Stomach (tissue), 9 donors: ENCODE data around the gene BRME1. TPM values are rescaled to one million over a fixed set of nuclear protein-coding genes. Genes with fewer than 3 reads are reported as not detected.

ENCODE experiments used
- DNase-seq, 2 donors: peaks; one replicate each; pipeline versions ENCODE4 v3.0.0 to v3.0.0-alpha.2; 2013 to 2019
- H3K27ac ChIP-seq, 5 donors: fragments of 200-600 bp in 4 of 5; sonication (generic) in 4 of 5; one replicate each; pipeline ENCODE4 v1.5.1; 2013 to 2019; ENCODE audit warnings: mild to moderate bottlenecking in 1 of 5, moderate library complexity in 1 of 5
- H3K27me3 ChIP-seq, 3 donors: fragments of 200-600 bp; sonication (generic); one replicate each; pipeline ENCODE4 v1.5.1; 2017 to 2019; ENCODE audit warnings: mixed run types in 1 of 3
- H3K36me3 ChIP-seq, 4 donors: fragments of 200-600 bp; sonication (generic); 1 replicate in 3 of 4; 2 replicates in 1 of 4; pipeline ENCODE4 v1.5.1; 2016 to 2019
- H3K4me1 ChIP-seq, 4 donors: fragments of 200-600 bp; sonication (generic); one replicate each; pipeline ENCODE4 v1.5.1; 2016 to 2019
- H3K4me3 ChIP-seq, 4 donors: fragments of 200-600 bp; sonication (generic) in 3 of 4; one replicate each; pipeline ENCODE4 v1.5.1; 2016 to 2019; ENCODE audit warnings: mild to moderate bottlenecking in 1 of 4
- H3K9me3 ChIP-seq, 4 donors: fragments of 200-600 bp; sonication (generic); one replicate each; pipeline ENCODE4 v1.5.1; 2016 to 2019
- CTCF ChIP-seq, 7 experiments: fragments of 450-650 bp in 4 of 7; fragments of 200-600 bp in 3 of 7; sonication (generic) in 3 of 7; IDR thresholded peaks; one replicate each; pipeline ENCODE4 v1.5.1; 2016 to 2019; ENCODE audit warnings: antibody characterized with exemption in 7 of 7, control low read depth in 2 of 7, mild to moderate bottlenecking in 1 of 7
- EP300 ChIP-seq: sonication (generic); formaldehyde crosslinking; IDR thresholded peaks from one replicate; pipeline ENCODE4 v1.6.1; 2017; ENCODE audit warnings: antibody characterized with exemption
- POLR2A ChIP-seq, 4 donors: fragments of 450-650 bp; IDR thresholded peaks; one replicate each; pipeline ENCODE4 v1.6.1; 2016; ENCODE audit warnings: antibody characterized with exemption in 4 of 4, control low read depth in 2 of 4, mild to moderate bottlenecking in 1 of 4, moderate library complexity in 1 of 4
- POLR2AphosphoS5 ChIP-seq, 3 donors: sonication (generic); formaldehyde crosslinking; IDR thresholded peaks; one replicate each; pipeline ENCODE4 v1.6.1; 2016; ENCODE audit warnings: antibody characterized with exemption in 3 of 3
- WGBS, 5 donors: extraction: QIAGEN DNeasy Blood & Tissue Kit in 3 of 5; methylation state at CpG; one replicate each; pipeline versions ENCODE4 v1.1.5 to v1.1.7; 2013 to 2018; 5-methylcytosine and 5-hydroxymethylcytosine counted together
- intact Hi-C: fragments of 100-400 bp; cut with DNase I; formaldehyde crosslinking; loops from one replicate; pipeline ENCODE4 v1.15.1; 2023; ENCODE audit warnings: low total_unique reads
- polyA plus RNA-seq, 3 donors: library from polyadenylated mRNA; stranded (reverse); fragments of 200-250 nt; gene quantifications; one replicate each; pipeline ENCODE4 v1.2.3, GENCODE V29; 2013
- total RNA-seq, 5 donors: library from RNA; depleted of rRNA; stranded (reverse); fragments of >200 nt; gene quantifications; one replicate each; pipeline versions ENCODE4 v1.1.0 to v1.2.3, GENCODE V29; 2014 to 2016
- donor health status: healthy with polysubstance abuse.
- donor health status: Bipolar disorder and iron deficiency.
- donor health status: healthy.

The BRME1 gene
- total and polyA plus RNA-seq, 8 donors = 0.87 to 14.3 (median 2.0) TPM; not detected in 1

DNA sequence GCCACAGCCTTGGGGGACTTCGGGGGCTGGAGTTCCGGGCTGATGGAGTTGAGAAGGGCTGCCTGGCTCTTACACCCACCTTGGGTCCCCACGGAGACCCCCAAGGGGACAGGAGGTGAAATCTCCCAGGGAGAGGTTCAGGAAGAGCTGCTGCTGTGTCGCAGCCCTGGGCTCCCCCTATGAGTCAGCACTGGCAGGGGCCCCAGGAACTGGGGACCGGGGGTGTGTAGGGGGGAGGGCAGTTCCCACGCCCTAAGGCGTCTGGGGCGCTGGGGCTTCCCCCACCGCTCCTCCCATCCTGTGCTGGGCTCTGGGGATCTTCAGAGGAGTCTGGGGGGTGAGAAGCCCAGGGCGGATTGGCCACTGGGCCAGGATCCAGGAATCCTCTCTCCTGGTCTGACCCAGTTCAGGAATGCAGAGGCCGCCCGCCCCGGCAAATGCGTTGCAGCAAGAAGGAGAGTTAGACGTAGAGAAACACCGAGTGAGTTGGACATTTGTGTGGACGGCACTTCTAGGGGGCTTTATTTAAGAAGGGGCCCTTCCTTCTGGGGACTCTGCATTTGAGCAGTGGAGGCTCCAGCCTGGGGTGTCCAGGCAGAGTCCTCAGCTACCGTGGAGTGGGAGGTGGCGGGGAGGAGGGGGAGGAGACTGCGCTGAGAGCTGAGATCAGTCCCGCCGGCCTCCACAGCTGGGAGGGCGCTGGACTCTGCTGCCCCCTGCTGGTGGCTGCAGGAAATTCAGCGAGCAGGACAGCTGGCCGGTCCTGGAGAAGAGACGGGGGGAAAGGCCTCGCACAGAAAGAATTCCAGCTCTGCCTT is 44.0 kb downstream of the BRME1 start:
- Histone ChIP-seq H3K4me1 (peaks cover 13 to 43% (median 36%) of the 10 kb centered on the region in 4 donors), H3K4me3 (peak overlapping the region; percentile 34 to 49 (median 44)), H3K27me3 (peaks cover 0 to 30% (median 9%) of the 10 kb centered on the region in 3 donors), H3K36me3 (no peaks in the 10 kb centered on the region), H3K9me3 (no peaks in the 10 kb centered on the region), H3K27ac (peak overlapping the region; percentile 78 to 91 (median 87))
- WGBS, 5 donors = 0 to 5% (median 1%) methylated on average over 19 to 27 of the region's 27 CpGs
- intact Hi-C loops = loop anchor here (5.0 to 10.0 kb wide), 2 partner anchors 80 to 267 kb away; no protein-coding TSS in a partner anchor
- peak; percentile 93 to 97 for DNase-seq
- no peak for TF ChIP-seq POLR2A (IDR thresholded peaks at IDR 0.05)
- TF ChIP-seq CTCF (IDR thresholded peaks at IDR 0.05) = peak in 6 of 7 experiments; percentile 98 to 100 (median 100)
- peak in 2 of 3 donors; percentile 34 to 79 for TF ChIP-seq POLR2AphosphoS5 (IDR thresholded peaks at IDR 0.05)
- no peak for TF ChIP-seq EP300

GRCh38 chr19:13861392-13861713 is 44.6 kb downstream of the BRME1 start:
- Histone ChIP-seq H3K4me3 (peak overlapping the region; percentile 34 to 49 (median 44)), H3K4me1 (peaks cover 13 to 41% (median 35%) of the 10 kb centered on the region in 4 donors), H3K9me3 (no peaks in the 10 kb centered on the region), H3K36me3 (no peaks in the 10 kb centered on the region), H3K27me3 (peaks cover 0 to 26% (median 9%) of the 10 kb centered on the region in 3 donors), H3K27ac (peak overlapping the region; percentile 78 to 91 (median 87))
- peak in 1 of 2 donors; percentile 66 for DNase-seq
- intact Hi-C loops = loop anchor here (5.0 to 10.0 kb wide), 2 partner anchors 79 to 267 kb away; no protein-coding TSS in a partner anchor
- WGBS, 5 donors = 26 to 57% (median 41%) methylated on average over 10 to 11 of the region's 11 CpGs
- TF ChIP-seq EP300 (no peak), POLR2A (IDR thresholded peaks at IDR 0.05) (no peak), POLR2AphosphoS5 (IDR thresholded peaks at IDR 0.05) (no peak)

GRCh38 chr19:13860679-13861391 is 45.1 kb downstream of the BRME1 start:
- WGBS, 5 donors = 78 to 85% (median 81%) methylated on average over 13 of the region's 13 CpGs
- Histone ChIP-seq H3K27me3 (peaks cover 0 to 21% (median 4%) of the 10 kb centered on the region in 3 donors), H3K4me1 (peaks cover 8 to 36% (median 29%) of the 10 kb centered on the region in 4 donors), H3K4me3 (no peak overlapping the region), H3K36me3 (no peaks in the 10 kb centered on the region), H3K27ac (peak overlapping the region; percentile 78 to 91 (median 87)), H3K9me3 (no peaks in the 10 kb centered on the region)
- TF ChIP-seq CTCF (IDR thresholded peaks at IDR 0.05) = no peak
- TF ChIP-seq EP300 = no peak
- TF ChIP-seq POLR2AphosphoS5 (IDR thresholded peaks at IDR 0.05) = no peak
- TF ChIP-seq POLR2A (IDR thresholded peaks at IDR 0.05) = no peak
- intact Hi-C loops = loop anchor here (5.0 to 10.0 kb wide), 2 partner anchors 79 to 266 kb away; no protein-coding TSS in a partner anchor
- DNase-seq = peak in 1 of 2 donors; percentile 23

DNA sequence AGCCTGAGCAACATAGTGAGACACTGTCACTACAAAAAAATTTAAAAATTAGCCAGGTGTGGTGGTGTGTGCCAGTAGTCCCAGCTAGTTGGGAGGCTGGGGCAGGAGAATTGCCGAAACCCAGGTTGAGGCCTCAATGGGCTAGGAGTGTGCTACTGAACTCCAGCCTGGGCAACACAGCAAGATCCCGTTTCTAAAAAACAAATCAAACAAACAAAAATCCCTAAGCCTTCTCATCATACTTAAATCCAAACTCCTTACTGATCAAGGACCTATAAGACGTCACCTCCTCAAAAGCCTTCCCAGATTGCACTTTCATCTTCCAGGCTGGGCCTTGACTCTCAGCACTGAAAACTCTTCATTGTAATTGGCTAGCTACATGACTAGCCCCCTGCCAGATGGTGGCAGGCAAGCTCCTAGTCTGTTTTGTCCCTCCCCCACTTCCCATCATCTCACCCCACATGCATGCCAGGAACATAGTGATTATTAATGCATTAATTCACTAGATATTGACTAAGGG is 46.5 kb downstream of the BRME1 start:
- Histone ChIP-seq H3K4me3 (no peak overlapping the region), H3K36me3 (no peaks in the 10 kb centered on the region), H3K9me3 (no peaks in the 10 kb centered on the region), H3K27me3 (peaks cover 0 to 7% (median 0%) of the 10 kb centered on the region in 3 donors), H3K4me1 (peaks cover 7 to 26% (median 19%) of the 10 kb centered on the region in 4 donors), H3K27ac (no peak overlapping the region)
- peak in 1 of 2 donors; percentile 43 for DNase-seq
- intact Hi-C loops = no loop called here
- WGBS, 5 donors = 91 to 99% (median 97%) methylated on average over 3 of the region's 3 CpGs
- TF ChIP-seq CTCF (IDR thresholded peaks at IDR 0.05) = no peak
- TF ChIP-seq POLR2A (IDR thresholded peaks at IDR 0.05) = no peak
- TF ChIP-seq EP300 = no peak
- no peak for TF ChIP-seq POLR2AphosphoS5 (IDR thresholded peaks at IDR 0.05)
